DOHH2 (cell line): Measurements from ENCODE around the gene TBC1D2.

Source experiments
- H3F3A ChIP-seq: fragments of 200-600 bp; sonication (generic), shearing (Covaris generic); 2 replicates; pipeline ENCODE4 v1.6.0; 2016; ENCODE audit warnings: antibody characterized with exemption, mild to moderate bottlenecking; ENCODE audit not compliant: control insufficient read depth, insufficient read depth
- H3K27ac ChIP-seq: fragments of 200-600 bp; sonication (generic); 2 replicates; pipeline ENCODE4 v1.5.1; 2014; ENCODE audit warnings: low read depth, mild to moderate bottlenecking, low read length, moderate library complexity
- H3K27me3 ChIP-seq: fragments of 200-600 bp; sonication (generic); 2 replicates; pipeline ENCODE4 v1.6.1; 2014; ENCODE audit warnings: mild to moderate bottlenecking, low read length, mixed read lengths; ENCODE audit not compliant: control insufficient read depth
- H3K36me3 ChIP-seq: fragments of 200-600 bp; sonication (generic); 2 replicates; pipeline ENCODE4 v1.6.1; 2014; ENCODE audit warnings: mild to moderate bottlenecking, low read length, moderate library complexity, mixed read lengths; ENCODE audit not compliant: control insufficient read depth
- H3K4me1 ChIP-seq: fragments of 200-600 bp; sonication (generic); 2 replicates; pipeline ENCODE4 v1.6.1; 2014; ENCODE audit warnings: mild to moderate bottlenecking, low read length, mixed read lengths; ENCODE audit not compliant: control insufficient read depth
- H3K4me2 ChIP-seq: fragments of 200-600 bp; sonication (generic); 2 replicates; pipeline ENCODE4 v1.6.0; 2014; ENCODE audit warnings: mild to moderate bottlenecking, low read length, moderate library complexity
- H3K4me3 ChIP-seq: fragments of 200-600 bp; sonication (generic); 2 replicates; pipeline ENCODE4 v1.5.1; 2014; ENCODE audit warnings: mild to moderate bottlenecking, low read length, mixed read lengths
- H3K79me2 ChIP-seq: fragments of 200-600 bp; sonication (generic); 2 replicates; pipeline ENCODE4 v1.6.1; 2014; ENCODE audit warnings: mild to moderate bottlenecking, low read length, mixed read lengths; ENCODE audit not compliant: control insufficient read depth
- H3K9me2 ChIP-seq: fragments of 200-600 bp; sonication (generic); replicated peaks from 2 replicates; pipeline ENCODE4 v1.6.1; 2014; ENCODE audit warnings: mild to moderate bottlenecking, low read length, mixed read lengths; ENCODE audit not compliant: control insufficient read depth
- H3K9me3 ChIP-seq: fragments of 200-600 bp; sonication (generic); 2 replicates; pipeline ENCODE4 v1.6.1; 2014; ENCODE audit warnings: antibody characterized with exemption, low read length, mixed read lengths; ENCODE audit not compliant: control insufficient read depth, insufficient read depth
- H4K20me1 ChIP-seq: fragments of 200-600 bp; sonication (generic); 2 replicates; pipeline ENCODE4 v1.6.0; 2014; ENCODE audit warnings: low read depth, mild to moderate bottlenecking, antibody characterized with exemption, low read length, moderate library complexity; ENCODE audit not compliant: control insufficient read depth, insufficient read depth
- EZH2phosphoT487 ChIP-seq: fragments of 200-600 bp; sonication (generic); IDR thresholded peaks from 2 replicates; pipeline ENCODE4 v1.6.1; 2017; ENCODE audit warnings: borderline replicate concordance, mild to moderate bottlenecking, antibody characterized with exemption, low read length, moderate library complexity, mixed read lengths
- TF ChIP-seq, protein P1 (sequence below): fragments of 200-600 bp; sonication (generic); IDR thresholded peaks from one replicate; pipeline ENCODE4 v1.5.1; 2014; ENCODE audit warnings: antibody characterized with exemption, mild to moderate bottlenecking, low read depth, low read length; ENCODE audit not compliant: poor library complexity, severe bottlenecking

Gene TBC1D2

DNA sequence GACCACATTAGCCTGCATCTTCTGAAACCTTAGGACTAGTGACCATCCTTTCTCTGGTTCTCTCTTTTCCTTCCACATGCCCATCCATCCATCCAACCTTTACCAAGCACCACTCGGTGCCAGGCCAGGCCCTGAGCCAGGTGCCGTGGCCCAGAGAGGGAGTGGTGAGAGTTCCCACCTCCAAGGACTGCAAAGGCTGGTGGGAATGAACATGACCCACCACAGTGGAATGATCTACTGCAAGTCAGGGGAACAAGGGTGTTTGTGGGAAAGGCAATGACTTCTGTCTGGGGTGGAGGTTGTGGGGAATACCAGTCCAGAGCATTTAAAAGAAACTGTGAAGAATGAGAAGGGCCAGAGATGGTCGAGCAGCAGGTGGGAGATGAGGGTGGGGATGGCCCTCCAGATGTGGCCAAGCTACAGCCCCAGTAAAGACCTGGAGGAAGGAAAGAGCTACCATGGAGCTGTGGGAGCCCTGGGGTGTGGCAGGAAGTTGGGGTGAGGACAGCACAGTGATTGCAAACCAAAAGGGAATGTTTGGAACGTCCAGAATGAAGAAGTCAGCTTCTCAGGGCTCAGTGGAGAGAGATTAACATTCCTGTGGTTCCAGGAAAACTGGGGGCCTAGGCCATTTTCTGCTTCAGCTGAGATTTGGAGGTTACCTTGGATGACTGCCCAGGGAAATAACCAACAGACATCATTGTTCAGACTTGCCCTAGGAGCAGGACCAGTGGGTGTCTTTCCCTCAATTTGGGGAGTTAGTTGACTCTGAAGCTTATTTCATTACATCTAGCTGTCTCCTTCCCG, 32.4 kb downstream of the TBC1D2 start:
- Histone ChIP-seq H3F3A (no peaks in the 10 kb centered on the region), H3K79me2 (no peaks in the 10 kb centered on the region), H4K20me1 (no peaks in the 10 kb centered on the region), H3K27me3 (no peaks in the 10 kb centered on the region), H3K27ac (no peak overlapping the region), H3K36me3 (no peaks in the 10 kb centered on the region), H3K9me2 (no peaks in the 10 kb centered on the region), H3K9me3 (no peaks in the 10 kb centered on the region), H3K4me1 (no peaks in the 10 kb centered on the region), H3K4me2 (no peak overlapping the region), H3K4me3 (no peak overlapping the region)
- TF ChIP-seq, protein P1, sequence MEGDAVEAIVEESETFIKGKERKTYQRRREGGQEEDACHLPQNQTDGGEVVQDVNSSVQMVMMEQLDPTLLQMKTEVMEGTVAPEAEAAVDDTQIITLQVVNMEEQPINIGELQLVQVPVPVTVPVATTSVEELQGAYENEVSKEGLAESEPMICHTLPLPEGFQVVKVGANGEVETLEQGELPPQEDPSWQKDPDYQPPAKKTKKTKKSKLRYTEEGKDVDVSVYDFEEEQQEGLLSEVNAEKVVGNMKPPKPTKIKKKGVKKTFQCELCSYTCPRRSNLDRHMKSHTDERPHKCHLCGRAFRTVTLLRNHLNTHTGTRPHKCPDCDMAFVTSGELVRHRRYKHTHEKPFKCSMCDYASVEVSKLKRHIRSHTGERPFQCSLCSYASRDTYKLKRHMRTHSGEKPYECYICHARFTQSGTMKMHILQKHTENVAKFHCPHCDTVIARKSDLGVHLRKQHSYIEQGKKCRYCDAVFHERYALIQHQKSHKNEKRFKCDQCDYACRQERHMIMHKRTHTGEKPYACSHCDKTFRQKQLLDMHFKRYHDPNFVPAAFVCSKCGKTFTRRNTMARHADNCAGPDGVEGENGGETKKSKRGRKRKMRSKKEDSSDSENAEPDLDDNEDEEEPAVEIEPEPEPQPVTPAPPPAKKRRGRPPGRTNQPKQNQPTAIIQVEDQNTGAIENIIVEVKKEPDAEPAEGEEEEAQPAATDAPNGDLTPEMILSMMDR, result no peak
- no peak for TF ChIP-seq EZH2phosphoT487

GRCh38 chr9:98220911-98221310, 34.5 kb downstream of the TBC1D2 start:
- H3K9me3 ChIP-seq, result no peaks in the 10 kb centered on the region
- H3K4me3 ChIP-seq, result no peak overlapping the region
- no peaks in the 10 kb centered on the region for H3K27me3 ChIP-seq
- H3K9me2 ChIP-seq, result no peaks in the 10 kb centered on the region
- H3F3A ChIP-seq, result no peaks in the 10 kb centered on the region
- H3K36me3 ChIP-seq, result no peaks in the 10 kb centered on the region
- no peak for TF ChIP-seq EZH2phosphoT487
- TF ChIP-seq, protein P1, result no peak
- no peak overlapping the region for H3K4me2 ChIP-seq
- no peaks in the 10 kb centered on the region for H3K4me1 ChIP-seq
- no peak overlapping the region for H3K27ac ChIP-seq
- H3K79me2 ChIP-seq, result no peaks in the 10 kb centered on the region
- no peaks in the 10 kb centered on the region for H4K20me1 ChIP-seq

DNA sequence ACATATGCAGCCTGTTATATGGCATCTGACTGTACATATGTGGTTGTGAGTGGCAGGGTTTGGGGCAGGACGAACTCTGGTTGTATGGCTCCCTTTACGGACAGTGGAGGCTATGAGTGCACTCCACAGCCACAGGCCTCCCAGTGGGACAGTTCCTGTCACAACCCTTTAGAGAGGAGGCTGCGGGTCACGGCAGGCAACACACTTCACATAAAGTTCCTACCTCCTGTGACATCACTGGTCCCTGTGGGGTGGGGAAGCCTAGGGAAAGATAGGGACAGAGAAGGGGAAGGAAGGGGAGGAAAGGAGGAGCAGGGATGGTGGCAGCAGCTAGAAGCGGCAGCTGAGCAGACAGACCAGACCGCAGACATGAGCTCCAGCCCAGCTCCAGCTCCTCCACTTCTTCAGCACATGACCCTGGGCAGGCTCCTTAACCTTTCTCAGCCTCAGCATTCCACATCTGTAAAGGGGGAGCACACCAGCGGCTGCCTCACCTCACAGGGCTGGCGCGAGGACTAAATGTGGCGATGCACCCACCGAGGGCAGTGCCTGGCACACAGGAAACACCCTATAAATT, 35.6 kb downstream of the TBC1D2 start:
- Histone ChIP-seq H3K27me3 (no peaks in the 10 kb centered on the region), H4K20me1 (no peaks in the 10 kb centered on the region), H3F3A (no peaks in the 10 kb centered on the region), H3K27ac (no peak overlapping the region), H3K9me3 (no peaks in the 10 kb centered on the region), H3K4me3 (no peak overlapping the region), H3K4me1 (no peaks in the 10 kb centered on the region), H3K79me2 (no peaks in the 10 kb centered on the region), H3K36me3 (no peaks in the 10 kb centered on the region), H3K4me2 (no peak overlapping the region), H3K9me2 (no peaks in the 10 kb centered on the region)
- TF ChIP-seq EZH2phosphoT487, result no peak
- TF ChIP-seq, protein P1, result no peak
